GM18526 (cell line): ENCODE measurements around the gene FGD5.

Source experiments
- POLR2A ChIP-seq: IDR thresholded peaks from 3 replicates; pipeline ENCODE4 v1.6.1; 2011; ENCODE audit not compliant: insufficient read length; ENCODE audit errors: extremely low read depth

The FGD5 gene

GRCh38 chr3:14785207-14786155 is 33.3 kb upstream of the FGD5 start:
- TF ChIP-seq POLR2A, result no peak

GRCh38 chr3:14786369-14786768 is 32.4 kb upstream of the FGD5 start:
- TF ChIP-seq POLR2A, result no peak

GRCh38 chr3:14787630-14788029 is 31.1 kb upstream of the FGD5 start:
- no peak for TF ChIP-seq POLR2A

GRCh38 chr3:14788644-14789043 is 30.1 kb upstream of the FGD5 start:
- TF ChIP-seq POLR2A, result no peak

- TF ChIP-seq POLR2A, result no peak
Observed at GRCh38 chr3:14789221-14789620, 29.5 kb upstream of the FGD5 start.

GRCh38 chr3:14789640-14790285 is 29.0 kb upstream of the FGD5 start:
- no peak for TF ChIP-seq POLR2A

- TF ChIP-seq POLR2A, result no peak
Observed at GRCh38 chr3:14791343-14791945, 27.3 kb upstream of the FGD5 start.

- TF ChIP-seq POLR2A, result no peak
Observed at GRCh38 chr3:14792691-14793121, 26.1 kb upstream of the FGD5 start.

- TF ChIP-seq POLR2A, result no peak
Observed at GRCh38 chr3:14793126-14793857, 25.5 kb upstream of the FGD5 start.

GRCh38 chr3:14793858-14794234 is 24.9 kb upstream of the FGD5 start:
- no peak for TF ChIP-seq POLR2A

GRCh38 chr3:14794435-14794834 is 24.3 kb upstream of the FGD5 start:
- no peak for TF ChIP-seq POLR2A

- TF ChIP-seq POLR2A, result no peak
Observed at GRCh38 chr3:14795996-14796395, 22.8 kb upstream of the FGD5 start.

GRCh38 chr3:14796403-14797077 is 22.2 kb upstream of the FGD5 start:
- no peak for TF ChIP-seq POLR2A

GRCh38 chr3:14797731-14798130 is 21.0 kb upstream of the FGD5 start:
- no peak for TF ChIP-seq POLR2A

GRCh38 chr3:14798231-14798630 is 20.5 kb upstream of the FGD5 start:
- TF ChIP-seq POLR2A, result no peak

- TF ChIP-seq POLR2A, result no peak
Observed at GRCh38 chr3:14799146-14799545, 19.6 kb upstream of the FGD5 start.
